GM19328 (cell line): ENCODE data around the gene NRF1.

Experiments used
- ATAC-seq: cut with Tn5 transposase; IDR thresholded peaks from one replicate; pipeline ENCODE4 v1.9.1; 2021; ENCODE audit warnings: mild to moderate bottlenecking, moderate library complexity; ENCODE audit not compliant: unreplicated experiment

Gene NRF1

DNA sequence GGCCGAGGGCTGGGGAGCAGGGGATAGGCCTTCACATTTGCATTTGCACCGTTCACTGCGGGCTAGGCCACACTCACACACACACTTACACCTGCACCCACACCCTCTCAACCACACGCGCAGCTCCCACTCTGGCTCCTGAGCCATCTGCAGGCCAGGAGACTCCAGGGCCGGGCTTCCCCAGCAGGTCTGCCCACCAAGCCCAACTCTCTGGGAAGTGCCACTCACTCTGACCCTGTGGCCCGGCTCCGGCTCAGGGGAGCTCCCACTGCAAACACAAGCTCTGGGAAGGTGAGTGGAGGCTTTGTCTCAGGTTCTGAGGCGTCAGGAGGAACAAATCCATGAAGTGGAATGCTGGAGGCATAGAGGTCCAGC lies 157.9 kb downstream of the NRF1 start:
- ATAC-seq, result no peak

- ATAC-seq, result no peak
Observed at GRCh38 chr7:129769866-129770808, 158.6 kb downstream of the NRF1 start.

- no peak for ATAC-seq
Observed at GRCh38 chr7:129771201-129771927, 159.8 kb downstream of the NRF1 start.

GRCh38 chr7:129771928-129772479 lies 160.5 kb downstream of the NRF1 start:
- no peak for ATAC-seq

DNA sequence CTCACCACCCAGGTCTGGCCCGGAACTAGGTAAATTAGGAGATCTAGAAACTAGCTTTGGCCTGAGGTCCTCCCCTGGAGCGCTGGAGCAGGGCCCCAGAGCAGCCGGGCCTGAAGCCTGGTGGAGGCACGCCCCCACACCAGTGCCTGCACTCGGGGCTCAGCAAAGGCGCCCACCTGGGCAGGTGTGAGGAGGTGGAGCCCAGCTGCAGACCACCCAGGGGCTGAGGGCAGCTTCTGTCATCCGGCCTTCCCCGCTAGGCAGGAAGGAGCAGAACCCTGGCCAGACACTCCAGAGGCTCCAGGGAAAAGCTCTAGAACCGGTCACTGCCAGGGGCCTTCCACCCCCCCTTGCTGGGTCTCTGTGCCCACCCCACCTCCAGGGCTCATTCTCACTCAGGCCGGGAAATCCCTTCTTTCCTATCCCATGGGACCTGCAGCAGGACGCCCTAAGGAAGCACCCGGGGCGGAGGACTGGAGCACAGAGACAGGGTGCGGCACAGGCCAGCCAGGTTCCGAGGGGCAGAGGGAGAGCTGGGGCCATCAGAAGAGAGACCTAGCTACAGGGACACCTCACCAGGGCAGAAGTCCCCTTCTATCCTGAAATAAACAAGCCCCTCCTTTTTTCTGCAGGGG lies 161.2 kb downstream of the NRF1 start:
- ATAC-seq, result no peak

DNA sequence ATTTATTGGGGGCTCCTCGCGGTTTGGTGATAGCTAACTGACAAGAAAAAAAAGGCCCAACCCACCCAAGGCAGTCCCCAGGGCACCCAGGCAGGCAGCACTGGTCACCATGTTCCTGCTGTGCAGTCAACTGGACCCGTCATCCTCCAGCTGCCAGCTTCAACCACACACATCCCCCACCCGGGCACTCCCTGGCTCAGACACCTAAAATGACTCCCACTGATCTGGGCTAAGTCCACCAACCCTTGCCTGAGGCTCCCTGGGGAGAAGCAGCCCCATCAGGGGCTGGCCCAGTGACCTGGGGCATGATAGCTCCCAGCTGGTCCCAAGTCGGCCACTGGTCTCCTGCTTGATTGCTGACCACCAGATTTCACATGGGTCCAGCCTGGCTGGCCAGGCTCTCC lies 161.8 kb downstream of the NRF1 start:
- no peak for ATAC-seq

GRCh38 chr7:129773871-129774270 lies 162.4 kb downstream of the NRF1 start:
- no peak for ATAC-seq

DNA sequence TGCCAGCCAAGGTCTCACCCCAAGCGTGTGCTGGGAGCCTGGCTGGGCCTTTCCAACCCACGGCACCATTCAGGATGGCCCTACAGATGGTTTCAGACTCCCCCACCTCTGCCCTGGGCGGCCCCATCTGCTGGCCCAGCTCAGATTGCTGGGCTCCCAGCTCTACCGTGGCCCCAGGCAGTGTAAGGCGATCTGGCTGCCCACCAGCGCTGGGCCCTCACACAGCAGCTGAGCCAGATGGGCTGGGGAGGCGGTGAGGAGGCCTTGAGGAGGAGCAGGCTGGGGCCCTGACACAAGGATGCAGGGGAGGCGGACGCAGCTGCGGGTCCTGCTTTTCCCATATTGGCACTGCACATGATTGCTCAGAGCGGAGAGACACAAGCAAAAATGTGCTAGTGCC lies 162.8 kb downstream of the NRF1 start:
- ATAC-seq, result no peak

DNA sequence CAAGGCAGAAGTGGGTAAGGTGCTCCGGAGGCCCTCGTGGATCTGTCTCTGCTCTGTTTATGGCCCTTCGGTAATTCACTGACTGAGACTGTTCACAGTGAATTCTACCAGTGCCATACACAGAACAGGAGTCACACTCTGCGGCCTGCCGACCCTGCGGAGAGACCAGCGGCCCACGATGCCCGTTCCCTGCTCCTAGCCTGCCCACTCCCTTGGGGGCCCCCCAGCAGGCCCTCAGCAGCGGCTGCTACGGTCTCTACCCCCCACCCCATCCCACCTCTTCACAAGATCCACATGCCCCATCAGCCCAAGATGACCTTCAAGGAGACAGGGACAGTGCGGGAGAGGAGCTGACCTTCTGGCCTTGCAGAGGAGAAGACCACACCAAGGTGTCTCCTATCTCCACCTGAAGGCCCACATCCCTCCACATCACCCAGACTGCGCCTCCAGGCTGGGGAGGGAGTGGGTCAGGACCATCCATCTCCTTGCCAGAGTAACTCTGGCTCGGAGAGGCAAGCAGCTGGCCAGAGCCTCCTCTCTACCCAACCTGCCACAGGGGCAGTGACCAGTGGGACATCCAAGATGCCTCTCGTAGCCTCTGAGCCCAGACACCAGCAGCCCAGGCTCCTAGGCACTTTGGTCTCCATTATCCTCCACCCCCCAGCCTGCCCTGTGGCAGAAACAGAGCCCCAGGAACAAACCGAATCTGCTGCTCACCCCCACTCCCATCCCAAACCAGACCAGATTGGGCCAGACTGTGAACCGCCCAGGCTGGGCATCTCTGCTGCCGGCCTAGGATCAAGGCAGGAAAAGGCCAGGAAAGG lies 163.6 kb downstream of the NRF1 start:
- no peak for ATAC-seq

GRCh38 chr7:129775695-129776361 lies 164.3 kb downstream of the NRF1 start:
- no peak for ATAC-seq

DNA sequence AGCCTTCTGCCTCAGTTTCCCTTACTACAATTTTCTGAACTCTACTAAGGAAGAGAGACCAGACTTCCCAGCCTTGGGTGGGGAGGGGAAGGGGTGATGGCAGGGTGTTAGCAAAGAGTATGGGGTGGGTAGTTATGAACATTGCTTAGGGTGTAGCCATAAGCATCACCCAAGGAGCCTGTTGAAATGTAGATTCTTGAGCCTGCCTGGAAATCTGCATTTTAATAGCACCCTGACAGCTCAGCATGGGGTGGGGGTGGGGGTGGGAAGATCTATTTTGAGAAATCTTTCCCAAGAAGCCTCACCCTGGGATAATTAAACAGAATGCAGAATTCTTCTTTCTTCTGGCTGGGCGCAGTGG lies 164.8 kb downstream of the NRF1 start:
- no peak for ATAC-seq

DNA sequence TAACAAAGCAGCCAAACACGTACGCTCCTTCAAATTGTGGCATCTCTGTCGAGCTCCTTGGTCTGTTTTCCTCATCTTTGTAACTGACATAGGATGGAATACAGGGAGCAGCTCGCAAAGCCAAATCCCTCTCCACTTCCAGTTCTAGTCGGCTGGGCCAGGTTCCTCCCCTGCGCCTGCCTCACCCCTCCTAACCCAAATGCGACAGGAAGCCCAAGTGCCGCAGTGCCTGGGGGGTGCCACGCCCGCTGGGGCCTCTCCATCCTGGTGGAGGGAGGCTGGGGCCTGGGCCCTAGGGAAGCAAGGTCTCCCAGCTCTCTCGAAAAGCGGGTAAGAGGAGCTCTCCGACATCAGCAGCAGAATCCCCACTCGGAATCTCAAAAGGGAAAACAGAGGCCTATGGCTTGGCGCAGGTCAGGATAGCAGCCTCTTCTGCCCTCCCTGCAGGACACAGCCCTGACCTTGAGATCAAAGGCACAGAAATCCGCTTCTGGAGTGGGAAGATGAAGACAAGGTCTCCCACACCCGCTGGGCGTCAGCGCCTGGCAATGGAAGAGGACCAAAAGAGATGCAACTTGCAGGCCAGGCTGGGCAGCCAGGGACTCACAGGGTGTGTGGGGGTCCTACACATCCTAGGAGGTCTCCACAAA lies 165.8 kb downstream of the NRF1 start:
- no peak for ATAC-seq

- ATAC-seq, result no peak
Observed at GRCh38 chr7:129777993-129778769, 166.7 kb downstream of the NRF1 start.

- no peak for ATAC-seq
Observed at GRCh38 chr7:129778770-129779601, 167.5 kb downstream of the NRF1 start.

DNA sequence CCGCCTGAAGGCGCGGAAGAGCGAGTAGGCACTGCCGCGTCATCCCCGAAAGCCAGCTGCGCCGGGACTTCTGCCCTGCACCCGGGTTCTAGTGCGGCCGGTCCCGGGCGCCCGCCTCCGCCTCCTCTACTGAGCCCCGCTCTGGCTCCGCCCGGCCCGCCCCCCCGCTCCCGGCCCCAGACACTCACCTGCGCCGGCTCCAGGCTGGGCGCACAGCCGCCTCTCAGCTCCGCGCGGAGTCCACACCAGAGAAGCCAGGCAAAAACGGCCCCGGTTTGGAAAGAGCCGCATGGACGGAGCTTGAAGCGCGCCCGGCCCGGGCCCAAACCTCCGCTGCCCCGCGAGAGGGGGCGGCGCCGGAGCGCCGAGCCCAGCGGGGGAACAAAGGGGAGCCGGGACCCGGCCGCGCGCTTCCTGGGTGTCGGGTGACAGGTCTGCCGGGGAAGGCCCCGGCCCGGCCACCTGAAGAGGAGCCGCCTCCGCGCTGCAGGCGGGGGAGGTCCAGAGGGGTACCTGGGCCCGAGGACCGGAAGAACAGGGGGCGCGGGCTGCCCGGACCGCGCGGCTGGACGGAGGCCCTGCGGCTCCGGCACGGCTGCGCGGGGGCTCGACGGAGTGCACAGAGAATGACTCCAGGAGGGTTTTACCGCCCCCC lies 168.2 kb downstream of the NRF1 start:
- no peak for ATAC-seq

GRCh38 chr7:129780257-129780973 lies 168.9 kb downstream of the NRF1 start:
- ATAC-seq, result no peak
